Right ventricle myocardium inferior (tissue), 1 donor: ENCODE results near the gene ST14. TPM values are rescaled to one million over a fixed set of nuclear protein-coding genes. Genes with fewer than 3 reads are reported as not detected.

ENCODE experiments used
- ATAC-seq: fragments of 200-7000 bp; cut with Tn5 transposase; one replicate; pipeline ENCODE4 v1.9.1; 2020; ENCODE audit warnings: mild to moderate bottlenecking, moderate library complexity
- DNase-seq: peaks from one replicate; pipeline ENCODE4 v3.0.0; 2021; ENCODE audit errors: missing footprints
- intact Hi-C: fragments of 100-400 bp; cut with DNase I; formaldehyde crosslinking; loops from one replicate; pipeline ENCODE4 v1.11.0; 2022
- long read RNA-seq: library from polyadenylated mRNA; unstranded; transcript quantifications from one replicate; pipeline ENCODE4 v2.0.0, GENCODE V29; 2021
- total RNA-seq: library from RNA; stranded (reverse); fragmentation: NEBNext Ultra II Directional; extraction: Animal tissue kit (Norgen Biotek cat#: 25700); gene quantifications from one replicate; pipeline ENCODE4 v1.2.1, GENCODE V29; 2021
- donor health status: DM: no; HTN: yes; CAD: no; lungs with severe emphysema.

Gene ST14
- total RNA-seq, result 2.1 TPM
- long read RNA-seq, partial matches to known transcripts, result 0 of 2 reads
- long read RNA-seq, other reads (novel, unspliced or antisense), result 2 of 2 reads

DNA sequence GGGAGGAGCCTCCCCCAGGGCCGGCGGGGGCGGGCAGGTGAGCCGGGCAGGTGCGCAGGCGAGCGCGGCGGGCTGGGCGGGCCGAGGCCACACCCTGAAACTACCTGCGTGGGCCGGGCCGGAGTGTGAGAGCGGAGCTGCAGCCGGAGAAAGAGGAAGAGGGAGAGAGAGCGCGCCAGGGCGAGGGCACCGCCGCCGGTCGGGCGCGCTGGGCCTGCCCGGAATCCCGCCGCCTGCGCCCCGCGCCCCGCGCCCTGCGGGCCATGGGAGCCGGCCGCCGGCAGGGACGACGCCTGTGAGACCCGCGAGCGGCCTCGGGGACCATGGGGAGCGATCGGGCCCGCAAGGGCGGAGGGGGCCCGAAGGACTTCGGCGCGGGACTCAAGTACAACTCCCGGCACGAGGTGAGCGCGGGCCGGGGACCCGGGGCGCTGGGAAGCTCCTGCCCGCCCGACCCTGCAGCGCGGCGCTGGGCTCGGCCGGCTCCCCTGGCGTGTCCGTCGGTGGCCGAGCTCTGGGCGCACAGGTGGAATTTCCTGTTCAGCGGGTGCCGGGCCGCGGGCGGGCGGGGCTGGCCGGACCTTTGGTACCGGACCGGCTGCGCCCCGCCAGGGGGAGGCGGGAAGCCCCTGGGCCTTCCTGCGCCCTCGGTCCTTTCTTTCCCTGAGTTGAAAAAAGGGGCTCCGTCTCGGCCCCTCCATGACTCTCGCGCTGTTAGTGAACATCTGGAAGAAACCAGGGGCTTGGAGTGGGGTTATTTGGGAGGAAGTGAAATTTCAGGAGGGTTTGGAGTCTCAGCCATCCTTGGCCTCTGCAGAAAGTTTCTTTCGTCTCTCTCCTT, at the start of gene ST14:
ST14 (plus strand) TSS at position 126 of the 841 bp plus-strand sequence; CDS start at position 324, 198 bp downstream.
- DNase-seq (peak; percentile 85), ATAC-seq (peak; percentile 18)
- intact Hi-C loops, result no loop called here

DNA sequence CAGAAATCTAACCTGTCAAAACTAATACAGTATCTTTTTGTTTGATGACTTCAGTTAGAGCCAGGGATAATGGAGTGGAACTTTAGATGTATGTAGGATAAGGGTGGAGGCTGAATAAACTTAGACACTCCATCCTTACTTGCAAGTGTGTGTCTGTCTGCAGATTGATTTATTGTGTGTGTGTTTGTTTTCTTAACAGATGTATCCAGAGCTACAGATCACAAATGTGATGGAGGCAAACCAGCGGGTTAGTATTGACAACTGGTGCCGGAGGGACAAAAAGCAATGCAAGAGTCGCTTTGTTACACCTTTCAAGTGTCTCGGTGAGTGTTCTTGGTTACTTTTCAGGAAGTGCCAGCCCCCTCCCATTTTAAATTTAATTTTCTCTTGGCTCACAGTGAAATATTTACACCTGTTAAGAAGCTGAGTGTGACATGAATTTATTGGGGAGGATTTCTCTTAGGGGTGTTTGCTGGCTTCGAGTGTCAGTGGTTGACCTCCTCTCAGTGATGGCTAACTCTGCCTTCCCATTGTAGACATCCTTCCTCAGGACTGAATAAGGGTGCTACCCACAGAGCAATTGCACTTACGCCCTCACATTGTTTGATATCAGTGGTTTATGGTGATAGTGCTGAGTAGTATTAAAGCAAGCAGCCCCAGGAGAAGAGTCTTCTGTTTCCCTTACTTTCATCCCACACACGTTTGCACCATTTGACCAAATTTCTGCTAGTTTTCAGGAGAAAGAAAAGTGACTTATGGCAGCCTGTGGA, 49.1 kb upstream of the ST14 start:
- no peak for ATAC-seq
- intact Hi-C loops, result no loop called here
- DNase-seq, result no peak

DNA sequence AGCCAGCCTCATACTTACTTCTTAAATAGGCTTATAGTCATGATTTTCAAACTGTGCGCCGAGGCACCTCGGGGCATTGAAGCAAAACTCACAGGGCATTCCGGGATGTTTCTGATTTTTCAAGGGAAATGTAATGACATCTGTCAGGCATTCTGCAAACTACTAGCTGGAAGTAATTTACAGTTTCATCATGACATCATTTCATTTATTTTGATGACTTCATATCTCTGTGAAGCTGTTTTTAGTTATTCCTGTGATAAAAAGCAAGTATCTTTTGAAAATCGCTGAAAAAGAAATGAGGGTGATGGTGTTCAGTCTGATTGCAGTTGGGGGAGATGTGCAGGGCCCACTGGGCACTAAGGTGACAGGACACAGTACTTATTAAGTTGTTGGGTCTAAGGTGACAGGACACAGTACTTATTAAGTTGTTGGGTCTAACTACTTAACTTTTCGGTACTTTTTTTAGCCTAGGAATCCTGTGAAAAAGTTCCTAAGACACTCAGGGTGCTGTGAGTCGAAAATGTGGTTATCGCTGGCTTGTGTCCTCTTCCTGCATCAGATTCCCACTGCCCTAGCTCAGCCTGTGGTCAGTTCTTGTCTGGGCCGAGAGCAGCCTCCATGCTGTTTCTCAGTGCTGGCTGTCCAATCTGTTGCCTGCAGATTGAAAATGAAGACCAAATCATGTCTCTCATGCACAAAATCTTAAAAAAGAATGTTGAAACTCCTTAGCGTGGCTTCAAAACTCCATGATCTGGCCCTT, 47.3 kb upstream of the ST14 start:
- intact Hi-C loops, result no loop called here
- ATAC-seq, result no peak
- DNase-seq, result no peak

DNA sequence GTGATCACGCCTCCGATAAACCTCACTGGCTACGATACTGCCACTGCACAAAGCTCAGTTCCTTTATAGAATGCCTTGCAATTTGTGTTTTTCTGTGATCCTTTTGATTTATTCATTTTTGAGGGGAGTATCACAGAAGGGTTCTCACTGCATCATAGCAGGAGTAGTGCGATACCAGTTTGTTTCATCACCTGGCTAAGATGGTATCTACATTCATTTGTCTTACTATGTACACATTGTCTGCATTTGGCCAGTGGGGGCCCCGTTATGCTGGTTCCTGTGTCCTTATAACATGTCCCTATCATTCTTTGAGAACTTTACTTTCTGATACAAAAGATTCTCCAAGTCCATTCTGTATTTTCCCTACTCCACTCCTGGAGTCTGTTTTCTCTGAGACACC, 45.3 kb upstream of the ST14 start:
- DNase-seq (no peak), ATAC-seq (no peak)
- intact Hi-C loops, result no loop called here

DNA sequence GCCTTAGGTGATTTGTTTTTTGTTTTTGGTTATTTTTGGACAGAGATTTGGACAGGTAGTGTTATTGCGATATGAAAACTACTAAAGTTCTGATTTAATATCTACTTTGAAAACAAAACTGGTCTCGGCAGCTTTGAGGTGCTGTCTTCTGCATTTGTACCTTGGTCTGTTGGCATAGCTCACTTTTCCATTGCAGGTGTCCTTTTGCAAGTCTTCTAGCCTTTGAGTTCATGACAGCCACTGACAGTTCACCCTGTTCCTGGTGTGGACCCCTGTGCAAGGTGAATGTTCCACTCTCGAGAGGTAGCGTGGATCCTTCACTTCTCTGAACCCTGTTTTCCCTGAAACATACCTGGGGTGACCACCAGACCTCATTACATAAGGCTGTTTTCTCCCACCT, 44.9 kb upstream of the ST14 start:
- intact Hi-C loops, result no loop called here
- no peak for ATAC-seq
- no peak for DNase-seq

DNA sequence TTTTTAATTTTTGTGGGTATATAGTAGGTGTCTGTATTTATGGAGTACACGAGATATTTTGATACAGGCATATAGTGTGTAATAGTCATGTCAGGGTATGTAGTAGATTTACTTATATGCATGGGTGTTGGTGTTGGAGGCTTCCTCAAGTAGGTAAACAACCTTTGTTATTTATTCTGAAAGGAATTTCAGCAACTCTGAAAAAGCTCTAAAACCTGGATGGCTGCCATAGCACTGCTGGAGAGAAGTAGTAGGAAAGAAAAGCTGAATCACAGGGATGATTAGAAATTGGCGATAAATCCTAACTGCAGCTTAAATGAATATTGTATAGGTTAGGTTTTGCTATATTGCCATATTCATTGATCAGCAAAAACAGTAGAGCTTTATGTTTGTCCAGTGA, 44.4 kb upstream of the ST14 start:
- ATAC-seq (no peak), DNase-seq (no peak)
- intact Hi-C loops, result no loop called here

DNA sequence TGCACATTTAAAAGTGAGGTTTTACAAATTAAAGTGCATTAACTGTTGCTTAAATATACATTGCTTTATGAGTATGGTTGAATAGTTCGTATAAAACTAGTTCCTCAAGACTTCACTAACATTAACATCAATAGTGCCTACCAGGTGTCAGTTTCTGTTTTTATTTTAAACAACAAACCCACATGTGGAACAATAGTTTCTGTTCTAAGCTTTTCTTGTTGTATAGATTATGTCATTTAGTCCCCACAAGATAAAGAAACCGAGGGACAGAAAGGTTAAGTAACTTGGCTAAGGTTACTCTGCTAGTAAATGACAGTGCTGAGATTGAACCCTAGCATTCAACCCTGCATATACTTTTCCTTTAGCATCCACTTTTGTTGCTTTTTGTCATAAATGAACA, 41.4 kb upstream of the ST14 start:
- ATAC-seq, result no peak
- intact Hi-C loops, result no loop called here
- no peak for DNase-seq

DNA sequence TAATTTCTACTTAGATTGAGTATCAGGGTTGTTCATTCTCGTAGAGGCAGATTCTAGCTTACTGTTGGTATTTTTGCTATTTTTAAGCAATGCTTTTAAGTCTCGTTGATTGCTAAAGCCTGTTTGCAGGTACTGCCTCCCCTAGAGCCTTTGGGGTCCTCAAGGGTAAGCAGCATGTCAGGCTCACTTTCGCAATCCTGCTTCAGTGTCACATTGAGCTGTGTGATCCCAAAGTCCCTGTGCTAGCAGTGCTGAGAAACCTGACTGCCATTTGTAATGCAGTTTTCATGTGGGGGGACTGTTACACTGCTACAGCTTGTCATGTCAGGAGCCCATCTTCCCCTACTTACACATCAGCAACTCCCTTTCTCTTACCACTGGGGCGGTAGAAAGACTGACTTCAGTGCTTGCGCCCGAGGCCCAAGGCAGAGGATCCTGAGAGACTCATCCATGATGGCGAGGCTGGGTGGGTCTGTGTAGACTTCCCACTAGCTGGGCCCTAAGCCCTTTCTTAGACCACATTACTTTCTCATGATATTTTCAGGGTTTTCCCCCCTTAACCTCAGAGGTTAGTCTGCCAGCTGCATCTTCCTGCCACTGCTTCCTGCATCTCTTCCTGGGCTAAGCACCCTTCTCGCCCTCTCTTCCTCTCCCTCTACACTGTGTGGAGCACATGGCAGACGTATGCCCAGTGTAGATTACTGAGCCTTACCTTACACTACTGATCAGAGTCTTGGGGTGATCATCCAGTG, 40.8 kb upstream of the ST14 start:
- intact Hi-C loops, result no loop called here
- DNase-seq (no peak), ATAC-seq (no peak)

DNA sequence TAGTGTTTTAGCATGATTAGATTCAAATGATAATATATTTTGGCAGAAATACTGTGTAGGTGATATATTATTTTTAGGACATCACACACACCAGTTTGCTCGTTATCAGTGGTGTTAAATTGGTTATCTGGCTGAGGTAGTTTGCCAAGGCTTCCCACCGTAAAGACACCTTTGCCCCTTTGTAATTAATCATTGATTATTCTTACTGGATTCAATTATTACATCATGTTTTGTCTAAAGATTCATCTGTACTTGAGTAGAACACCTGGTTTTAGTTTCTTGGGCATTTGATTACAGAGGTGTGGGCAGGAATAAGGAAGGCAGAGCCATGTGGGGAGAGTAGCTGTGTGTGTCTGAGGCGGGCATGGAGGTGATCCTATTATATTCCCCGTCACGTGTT, 39.5 kb upstream of the ST14 start:
- DNase-seq, result no peak
- intact Hi-C loops, result no loop called here
- ATAC-seq, result no peak

DNA sequence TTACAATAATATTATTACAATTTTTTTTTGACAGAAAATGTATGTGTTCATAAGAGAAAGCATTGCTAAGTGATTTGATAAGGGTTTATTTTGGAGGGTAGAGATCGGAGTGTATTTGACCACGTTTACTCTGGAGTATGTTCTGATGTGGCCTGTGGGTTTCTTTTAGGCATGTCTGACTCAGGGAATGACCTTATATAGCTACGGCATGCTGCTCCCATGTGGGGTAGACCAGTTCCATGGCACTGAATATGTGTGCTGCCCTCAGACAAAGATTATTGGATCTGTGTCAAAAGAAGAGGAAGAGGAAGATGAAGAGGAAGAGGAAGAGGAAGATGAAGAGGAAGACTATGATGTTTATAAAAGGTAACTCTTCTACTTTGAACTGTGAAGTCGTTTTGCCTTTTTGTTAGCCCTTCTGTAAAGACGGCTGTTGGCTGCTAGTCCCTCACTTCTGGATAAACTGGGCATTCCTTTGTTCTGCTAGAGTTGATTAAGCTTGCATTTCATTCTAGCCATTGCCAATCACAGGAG, 38.1 kb upstream of the ST14 start:
- ATAC-seq (no peak), DNase-seq (no peak)
- intact Hi-C loops, result no loop called here

DNA sequence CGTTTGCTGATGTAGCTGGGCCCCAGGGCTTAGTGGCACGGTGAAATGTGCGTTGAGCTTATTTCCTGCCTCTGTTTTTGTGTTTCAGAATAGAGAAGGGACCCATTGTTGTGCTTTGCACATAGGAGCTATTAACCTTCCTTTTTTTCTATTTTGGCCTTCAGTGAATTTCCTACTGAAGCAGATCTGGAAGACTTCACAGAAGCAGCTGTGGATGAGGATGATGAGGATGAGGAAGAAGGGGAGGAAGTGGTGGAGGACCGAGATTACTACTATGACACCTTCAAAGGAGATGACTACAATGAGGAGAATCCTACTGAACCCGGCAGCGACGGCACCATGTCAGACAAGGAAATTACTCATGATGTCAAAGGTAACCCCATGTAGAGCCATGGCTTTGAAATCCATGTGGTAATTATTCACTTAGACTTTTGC, 37.4 kb upstream of the ST14 start:
- no peak for DNase-seq
- ATAC-seq, result no peak
- intact Hi-C loops, result loop anchor here (2.0 kb wide), 1 partner anchor 53 kb away; the partner anchor contains the start of gene APLP2

DNA sequence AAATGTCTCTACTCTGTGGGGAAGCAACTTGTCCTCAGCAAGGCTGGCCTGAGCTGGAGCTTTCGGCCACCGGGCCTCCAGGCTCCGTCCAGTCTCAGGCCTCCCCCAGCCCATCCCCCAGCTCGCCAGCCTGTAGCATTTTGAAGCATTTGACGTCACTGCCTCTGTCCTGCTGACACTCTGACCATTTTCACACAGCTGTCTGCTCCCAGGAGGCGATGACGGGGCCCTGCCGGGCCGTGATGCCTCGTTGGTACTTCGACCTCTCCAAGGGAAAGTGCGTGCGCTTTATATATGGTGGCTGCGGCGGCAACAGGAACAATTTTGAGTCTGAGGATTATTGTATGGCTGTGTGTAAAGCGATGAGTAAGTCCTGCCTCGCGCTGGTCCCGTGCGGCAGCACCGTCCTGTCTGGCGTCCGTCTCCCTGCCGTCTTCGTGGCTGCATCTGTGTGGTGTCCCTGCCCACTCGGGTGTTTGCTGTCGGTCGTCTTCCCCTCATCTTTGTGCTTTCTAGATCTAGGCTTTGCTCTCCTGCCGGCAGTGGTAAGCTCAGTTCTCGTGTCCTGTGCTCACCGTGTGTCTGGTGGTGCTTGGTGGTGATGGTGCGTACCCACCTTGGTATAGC, 36.1 kb upstream of the ST14 start:
- intact Hi-C loops, result loop anchor here (2.0 kb wide), 2 partner anchors 55 to 121 kb away; partner anchors contain the start of genes APLP2 and PRDM10
- ATAC-seq, result no peak
- no peak for DNase-seq

DNA sequence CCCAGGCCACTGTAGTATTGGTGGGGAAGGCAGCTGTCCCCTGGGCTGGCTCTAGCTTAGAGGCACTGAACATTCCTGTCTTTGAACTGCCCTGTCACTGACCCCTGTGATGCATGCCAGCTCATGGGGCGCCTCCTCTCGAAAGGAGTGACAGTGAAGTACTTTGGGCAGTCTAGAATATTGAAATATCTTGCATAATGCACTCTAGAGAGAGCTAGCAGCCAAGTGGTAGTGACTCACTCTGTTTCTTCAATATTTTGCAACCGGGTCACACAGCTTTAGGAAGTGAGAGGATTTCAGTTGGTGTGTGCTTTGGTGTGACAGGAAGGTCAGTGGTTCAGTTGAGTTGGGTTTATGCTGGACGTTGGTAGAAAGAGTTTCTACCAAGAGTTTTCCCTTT, 35.5 kb upstream of the ST14 start:
- intact Hi-C loops, result loop anchor here (2.0 kb wide), 1 partner anchor 121 kb away; the partner anchor contains the start of gene PRDM10
- peak; percentile 88 for DNase-seq
- peak; percentile 96 for ATAC-seq

DNA sequence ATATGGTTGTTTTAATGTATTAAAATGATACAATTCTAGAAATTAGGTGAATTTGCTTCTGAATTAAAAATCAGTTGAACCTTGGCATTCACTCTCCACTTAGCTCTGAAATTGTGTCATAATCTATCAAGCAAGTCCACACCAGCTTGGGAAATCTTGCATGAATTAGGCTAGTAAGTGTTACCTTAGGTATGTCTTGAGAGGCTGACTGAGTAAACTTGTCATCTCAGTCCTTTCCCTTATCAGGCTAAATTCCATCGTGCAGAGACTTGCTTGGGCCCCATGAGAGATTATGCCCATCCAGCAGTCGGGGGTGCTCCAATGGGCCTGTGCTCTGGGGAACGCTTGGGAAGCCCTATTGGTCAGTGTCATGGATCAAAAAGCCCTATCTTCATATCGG, 33.9 kb upstream of the ST14 start:
- ATAC-seq, result no peak

DNA sequence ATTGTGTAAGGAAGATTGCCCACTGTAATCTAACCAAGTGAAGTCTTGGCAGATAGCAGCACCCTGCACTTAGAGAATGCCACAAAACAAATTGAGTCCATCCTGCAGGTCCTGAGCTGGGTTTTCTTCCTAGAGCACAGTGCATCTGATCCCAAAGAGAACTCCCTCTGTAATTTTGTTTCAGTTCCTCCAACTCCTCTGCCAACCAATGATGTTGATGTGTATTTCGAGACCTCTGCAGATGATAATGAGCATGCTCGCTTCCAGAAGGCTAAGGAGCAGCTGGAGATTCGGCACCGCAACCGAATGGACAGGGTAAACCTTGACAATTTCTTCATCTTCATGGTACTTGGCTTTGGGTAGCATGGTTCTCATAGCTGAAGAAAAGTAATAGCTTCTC, 33.1 kb upstream of the ST14 start:
- no peak for ATAC-seq
- no peak for DNase-seq
- intact Hi-C loops, result no loop called here

More for the DNA sequence above, 33.9 kb upstream of the ST14 start:
- intact Hi-C loops, result loop anchor here (2.0 kb wide), 1 partner anchor 123 kb away; the partner anchor contains the start of gene PRDM10
- DNase-seq, result no peak

DNA sequence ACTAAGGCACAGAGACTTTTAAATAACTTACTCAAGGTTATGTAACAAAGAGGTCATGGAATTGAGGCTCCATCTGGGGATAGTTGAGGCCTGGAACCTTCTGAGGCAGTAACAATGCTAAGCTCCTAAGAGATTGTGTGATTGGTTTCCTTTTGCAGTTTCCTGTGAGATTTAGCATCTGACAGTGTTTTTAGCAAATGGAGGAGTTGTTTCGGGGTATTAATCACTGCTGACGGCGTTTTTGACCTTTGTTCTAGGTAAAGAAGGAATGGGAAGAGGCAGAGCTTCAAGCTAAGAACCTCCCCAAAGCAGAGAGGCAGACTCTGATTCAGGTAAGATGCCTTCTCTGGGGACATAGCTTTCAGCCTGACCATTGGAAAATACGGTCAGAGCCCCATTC, 32.1 kb upstream of the ST14 start:
- DNase-seq (no peak), ATAC-seq (no peak)
- intact Hi-C loops, result no loop called here

DNA sequence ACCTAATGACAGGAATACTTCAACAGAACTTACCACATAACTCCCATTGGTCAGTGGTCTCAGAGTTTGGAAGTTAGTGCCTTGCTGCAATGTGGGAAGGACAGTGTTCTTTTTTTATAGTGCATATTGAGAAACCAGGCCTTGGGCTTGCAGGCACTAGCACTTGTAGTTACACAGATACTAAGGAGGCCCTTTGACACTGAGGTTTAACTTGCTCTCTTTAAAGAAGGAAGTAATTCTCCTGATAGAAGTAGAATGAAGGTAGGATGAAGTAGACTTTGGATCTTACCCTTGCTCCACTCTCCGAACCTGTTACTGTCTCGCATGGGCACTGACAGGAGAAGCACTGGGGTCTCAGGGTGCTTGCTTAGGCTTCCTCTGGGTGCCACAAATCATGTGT, 31.0 kb upstream of the ST14 start:
- DNase-seq, result no peak
- intact Hi-C loops, result no loop called here
- no peak for ATAC-seq

DNA sequence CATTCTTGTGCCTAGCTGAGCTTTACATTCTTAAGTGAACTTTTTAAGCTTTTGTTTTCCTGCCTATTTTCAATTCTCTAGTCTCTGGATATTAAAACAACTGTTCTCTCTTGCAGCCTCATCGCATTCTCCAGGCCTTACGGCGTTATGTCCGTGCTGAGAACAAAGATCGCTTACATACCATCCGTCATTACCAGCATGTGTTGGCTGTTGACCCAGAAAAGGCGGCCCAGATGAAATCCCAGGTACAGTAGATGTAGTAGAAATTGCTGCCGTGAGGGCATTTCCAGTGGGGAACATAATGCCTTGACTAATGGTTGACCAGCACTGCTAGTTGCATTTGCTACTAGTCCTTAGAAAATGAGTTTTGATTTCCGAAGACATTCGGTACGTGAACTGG, 29.7 kb upstream of the ST14 start:
- intact Hi-C loops, result no loop called here
- DNase-seq (no peak), ATAC-seq (no peak)
